Measurements from ENCODE around the gene OR51G2.
"Not testable (repeated sequence)": the region's sequence is repeated elsewhere in the genome, so short reads cannot be mapped to it uniquely, and the experiment has no call there.

Gene OR51G2, protein sequence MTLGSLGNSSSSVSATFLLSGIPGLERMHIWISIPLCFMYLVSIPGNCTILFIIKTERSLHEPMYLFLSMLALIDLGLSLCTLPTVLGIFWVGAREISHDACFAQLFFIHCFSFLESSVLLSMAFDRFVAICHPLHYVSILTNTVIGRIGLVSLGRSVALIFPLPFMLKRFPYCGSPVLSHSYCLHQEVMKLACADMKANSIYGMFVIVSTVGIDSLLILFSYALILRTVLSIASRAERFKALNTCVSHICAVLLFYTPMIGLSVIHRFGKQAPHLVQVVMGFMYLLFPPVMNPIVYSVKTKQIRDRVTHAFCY

DNA sequence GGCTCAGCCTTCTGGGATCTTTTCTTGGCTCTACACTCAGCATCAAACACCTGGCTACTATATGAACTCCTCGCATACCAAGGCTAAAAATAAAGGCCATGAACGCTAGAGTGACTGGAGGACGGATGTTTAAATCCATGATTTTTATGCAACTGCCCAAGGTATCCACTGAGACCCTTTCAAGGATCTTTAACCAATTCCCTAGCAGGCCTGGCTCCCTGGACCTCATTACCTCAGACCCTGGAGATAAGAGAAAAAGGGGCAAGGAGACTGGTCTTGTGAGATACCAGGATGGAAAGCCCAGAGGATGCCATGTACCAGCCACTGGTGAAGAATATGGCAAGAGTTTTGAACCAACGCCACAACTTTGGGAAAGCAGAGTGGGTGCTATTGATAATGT lies at the start of gene OR51G2:
Gene OR51G2 (minus strand): TSS at position 101 of the 400 bp plus-strand sequence. CDS start 3,687 bp downstream, outside the sequence.
- TF ChIP-seq, protein P1, sequence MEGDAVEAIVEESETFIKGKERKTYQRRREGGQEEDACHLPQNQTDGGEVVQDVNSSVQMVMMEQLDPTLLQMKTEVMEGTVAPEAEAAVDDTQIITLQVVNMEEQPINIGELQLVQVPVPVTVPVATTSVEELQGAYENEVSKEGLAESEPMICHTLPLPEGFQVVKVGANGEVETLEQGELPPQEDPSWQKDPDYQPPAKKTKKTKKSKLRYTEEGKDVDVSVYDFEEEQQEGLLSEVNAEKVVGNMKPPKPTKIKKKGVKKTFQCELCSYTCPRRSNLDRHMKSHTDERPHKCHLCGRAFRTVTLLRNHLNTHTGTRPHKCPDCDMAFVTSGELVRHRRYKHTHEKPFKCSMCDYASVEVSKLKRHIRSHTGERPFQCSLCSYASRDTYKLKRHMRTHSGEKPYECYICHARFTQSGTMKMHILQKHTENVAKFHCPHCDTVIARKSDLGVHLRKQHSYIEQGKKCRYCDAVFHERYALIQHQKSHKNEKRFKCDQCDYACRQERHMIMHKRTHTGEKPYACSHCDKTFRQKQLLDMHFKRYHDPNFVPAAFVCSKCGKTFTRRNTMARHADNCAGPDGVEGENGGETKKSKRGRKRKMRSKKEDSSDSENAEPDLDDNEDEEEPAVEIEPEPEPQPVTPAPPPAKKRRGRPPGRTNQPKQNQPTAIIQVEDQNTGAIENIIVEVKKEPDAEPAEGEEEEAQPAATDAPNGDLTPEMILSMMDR (IDR thresholded peaks at IDR 0.05; ENCODE audit: borderline replicate concordance, control extremely low read depth, extremely low read depth, insufficient read depth, missing control alignments), result no peak
- in situ Hi-C loops (cut with MboI; ENCODE audit: low sequenced_read_pairs, unreplicated experiment), result no loop called here
- no peak for DNase-seq (ENCODE audit: low spot score)

DNA sequence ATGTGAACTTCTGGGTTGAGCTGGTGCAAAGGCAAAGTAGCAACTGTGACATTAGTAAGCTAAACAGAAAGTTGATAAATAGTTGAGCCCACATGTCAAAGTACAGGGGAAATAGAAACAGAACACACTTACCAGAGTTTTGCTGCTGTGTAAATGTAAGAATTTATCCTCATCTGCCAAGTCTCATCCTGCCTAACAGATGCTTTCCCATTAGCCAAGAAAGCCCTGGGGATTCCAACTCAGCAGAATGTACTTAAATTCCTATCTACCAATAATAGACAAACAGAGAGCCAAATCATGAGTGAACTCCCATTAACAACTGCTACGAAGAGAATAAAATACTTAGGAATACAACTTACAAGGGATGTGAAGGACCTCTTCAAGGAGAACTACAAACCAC lies 43.7 kb upstream of the OR51G2 start:
- in situ Hi-C loops (cut with MboI; ENCODE audit: low sequenced_read_pairs, unreplicated experiment), result no loop called here
- DNase-seq (ENCODE audit: low spot score), result no peak
- TF ChIP-seq, protein P1 (IDR thresholded peaks at IDR 0.05; ENCODE audit: borderline replicate concordance, control extremely low read depth, extremely low read depth, insufficient read depth, missing control alignments), result no peak

DNA sequence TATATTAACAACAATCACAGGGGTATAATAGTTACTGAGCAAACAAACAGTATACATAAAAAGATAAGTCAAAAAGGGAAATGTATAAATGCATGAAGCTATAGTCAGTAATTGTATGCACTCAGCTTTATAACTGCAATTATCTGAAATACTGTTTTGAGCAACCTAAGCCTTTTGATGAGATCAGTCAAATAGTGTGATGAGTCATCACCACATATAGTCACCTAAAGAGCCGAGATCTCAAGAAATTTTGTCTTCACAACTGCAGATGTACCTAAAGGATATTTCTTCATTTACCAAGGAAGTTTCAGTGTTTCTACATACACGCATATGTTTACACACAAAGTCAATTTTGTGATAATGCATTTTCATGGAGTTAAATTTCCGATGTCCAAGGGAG lies 41.7 kb upstream of the OR51G2 start:
- in situ Hi-C loops (cut with MboI; ENCODE audit: low sequenced_read_pairs, unreplicated experiment), result no loop called here
- TF ChIP-seq, protein P1 (IDR thresholded peaks at IDR 0.05; ENCODE audit: borderline replicate concordance, control extremely low read depth, extremely low read depth, insufficient read depth, missing control alignments), result no peak
- no peak for DNase-seq (ENCODE audit: low spot score)

DNA sequence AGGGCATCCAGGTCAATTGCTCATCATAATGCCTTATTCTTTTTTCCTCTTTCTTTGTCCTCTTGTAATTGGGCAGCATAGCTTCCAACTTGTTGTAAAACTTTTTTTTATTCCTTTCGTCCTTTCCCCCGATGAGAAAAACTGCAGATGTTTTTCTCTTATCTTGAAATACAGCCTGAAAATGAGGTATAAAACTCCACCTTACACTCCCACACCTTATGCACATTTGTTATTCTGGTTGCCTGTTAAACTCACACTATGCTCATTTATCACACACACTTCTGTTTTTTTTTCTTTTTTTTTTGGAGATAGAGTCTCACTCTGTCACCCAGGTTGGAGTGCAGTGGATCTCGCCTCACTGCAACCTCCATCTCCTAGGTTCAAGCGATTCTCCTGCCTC lies 38.2 kb upstream of the OR51G2 start:
- no peak for DNase-seq (ENCODE audit: low spot score)
- TF ChIP-seq, protein P1 (IDR thresholded peaks at IDR 0.05; ENCODE audit: borderline replicate concordance, control extremely low read depth, extremely low read depth, insufficient read depth, missing control alignments), result no peak
- in situ Hi-C loops (cut with MboI; ENCODE audit: low sequenced_read_pairs, unreplicated experiment), result no loop called here

DNA sequence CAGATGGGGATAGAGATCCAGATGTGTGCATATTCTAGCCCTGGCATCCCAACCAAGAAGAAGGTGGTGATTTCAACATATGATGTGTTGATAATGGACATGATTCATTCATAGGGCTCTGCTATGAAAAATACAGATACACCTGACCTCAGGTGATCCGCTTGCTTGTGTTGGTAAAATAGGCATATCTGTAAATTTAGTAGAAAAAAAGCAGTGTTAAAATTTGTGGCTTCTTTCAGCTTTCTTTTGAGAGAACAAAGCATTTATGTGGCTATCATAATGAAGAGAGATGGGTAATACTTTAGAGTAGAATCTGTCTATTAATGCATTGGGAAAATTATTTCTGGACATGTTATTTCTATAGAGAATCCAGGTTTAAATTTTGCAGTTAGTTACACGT lies 36.5 kb upstream of the OR51G2 start, which contains the start of gene OR51A2:
Gene OR51A2 (minus strand): TSS at position 101 of the 400 bp plus-strand sequence. CDS start 0 bp downstream, at position 101.
- in situ Hi-C loops (cut with MboI; ENCODE audit: low sequenced_read_pairs, unreplicated experiment), result not testable (repeated sequence)

DNA sequence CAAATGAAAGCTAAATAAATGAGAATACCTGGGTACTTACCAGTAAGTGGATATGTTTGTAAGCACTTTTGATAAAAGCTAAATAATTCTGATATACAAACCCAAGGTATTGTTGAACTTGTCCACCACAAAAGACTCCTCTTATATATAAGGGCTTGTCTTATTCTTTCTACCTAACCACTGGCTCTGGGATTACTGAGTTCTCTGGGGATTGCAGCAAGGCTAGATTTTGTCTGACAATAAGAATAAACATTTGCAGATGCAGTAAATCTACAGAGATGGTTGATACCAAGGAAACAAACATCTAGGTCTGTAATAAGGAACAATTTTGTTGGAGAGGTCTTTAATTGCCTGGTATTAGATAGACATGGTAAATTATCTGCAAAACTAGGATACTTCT lies 28.4 kb upstream of the OR51G2 start, which contains the start of gene OR51A4:
Gene OR51A4 (minus strand): TSS at position 101 of the 400 bp plus-strand sequence. CDS start 505 bp downstream, outside the sequence.
- no peak for DNase-seq (ENCODE audit: low spot score)
- in situ Hi-C loops (cut with MboI; ENCODE audit: low sequenced_read_pairs, unreplicated experiment), result no loop called here
- TF ChIP-seq, protein P1 (IDR thresholded peaks at IDR 0.05; ENCODE audit: borderline replicate concordance, control extremely low read depth, extremely low read depth, insufficient read depth, missing control alignments), result no peak

More for the DNA sequence above, 36.5 kb upstream of the OR51G2 start, which contains the start of gene OR51A2:
- not testable (repeated sequence) for DNase-seq (ENCODE audit: low spot score)

DNA sequence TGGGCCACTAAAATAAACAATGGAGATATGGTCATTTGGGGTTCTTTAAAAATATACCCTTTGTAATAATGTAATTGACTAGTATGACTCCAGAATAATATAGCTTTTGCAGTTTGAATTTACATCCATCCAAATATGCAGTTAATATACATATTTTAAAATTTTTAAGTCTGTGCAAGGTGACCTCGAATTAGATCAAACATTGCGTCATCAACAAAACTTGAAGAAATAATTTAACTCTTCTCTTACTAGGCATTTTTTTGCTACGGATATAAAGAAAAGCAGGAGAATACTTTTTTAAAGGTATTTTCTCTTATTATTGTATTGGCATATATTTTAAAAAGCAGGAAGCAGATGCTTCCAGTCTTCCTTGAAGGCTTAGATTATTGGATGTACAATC lies 17.6 kb upstream of the OR51G2 start:
- no peak for DNase-seq (ENCODE audit: low spot score)
- TF ChIP-seq, protein P1 (IDR thresholded peaks at IDR 0.05; ENCODE audit: borderline replicate concordance, control extremely low read depth, extremely low read depth, insufficient read depth, missing control alignments), result no peak
- in situ Hi-C loops (cut with MboI; ENCODE audit: low sequenced_read_pairs, unreplicated experiment), result no loop called here
